ENCODE measurements around the gene SUSD2. TPM values are rescaled to one million over a fixed set of nuclear protein-coding genes. Genes with fewer than 3 reads are reported as not detected.

SUSD2 gene
- total and polyA plus RNA-seq, 9 of the 15 experiments (the other 6 are each of a cell fraction or from before 2014, with no cell fraction given), result 0.01 to 0.16 (median 0.04) TPM; not detected in 4

- Histone ChIP-seq H3K27me3 (ENCODE audit: control insufficient read depth in 2 of 2, insufficient read depth in 2 of 2, low read length in 2 of 2) (no peaks in the 10 kb centered on the region), H3K4me2 (ENCODE audit: insufficient read depth, low read length) (no peak overlapping the region), H3K36me3 (ENCODE audit: control insufficient read depth, insufficient read depth, low read length) (no peaks in the 10 kb centered on the region), H3K9me3 (replicated peaks; ENCODE audit: control insufficient read depth, insufficient read depth, low read depth, low read length) (no peaks in the 10 kb centered on the region), H3K79me2 (ENCODE audit: control insufficient read depth, insufficient read depth, low read length) (no peaks in the 10 kb centered on the region), H3K27ac (ENCODE audit: extremely low read depth, low read depth, low read length) (no peak overlapping the region), H2AFZ (ENCODE audit: low read depth, low read length) (no peak overlapping the region), H3K9me1 (ENCODE audit: control insufficient read depth, insufficient read depth, low read length) (no peaks in the 10 kb centered on the region), H3K4me3 (no peak overlapping the region), H3K9ac (ENCODE audit: insufficient read depth in 1 of 2, low read depth in 2 of 2, low read length in 2 of 2) (no peak overlapping the region), H3K4me1 (replicated peaks in 1 of 2; ENCODE audit: control insufficient read depth in 2 of 2, insufficient read depth in 2 of 2, low read length in 2 of 2) (no peaks in the 10 kb centered on the region), H4K20me1 (replicated peaks; ENCODE audit: control insufficient read depth, insufficient read depth, low read length) (no peaks in the 10 kb centered on the region)
- in situ Hi-C loops (cut with MboI) (no loop called here), intact Hi-C loops (cut with micrococcal nuclease) (no loop called here)
- DNase-seq (ENCODE audit: extremely low read depth in 1 of 4, low spot score in 3 of 4), result no peak
- CTCF ChIA-PET (ENCODE audit: low intra/inter-chr PET ratio), result no interaction called here
- no peak for ATAC-seq
- BruUV-seq (replicated peaks), result no TSS peak
- POLR2A ChIA-PET, result no interaction called here
- no peak for FAIRE-seq
- WGBS (ENCODE audit: insufficient coverage, low coverage, missing lambda C conversion rate), result 48% methylated on average over 4 of the region's 4 CpGs
- TF ChIP-seq ZNF24 (IDR thresholded peaks at IDR 0.05) (no peak), SREBF1 (IDR thresholded peaks at IDR 0.05; ENCODE audit: borderline replicate concordance, low read depth, low read length) (no peak), RREB1 (CRISPR knock-in tag; IDR thresholded peaks at IDR 0.05) (no peak), MCM5 (IDR thresholded peaks at IDR 0.05; ENCODE audit: low read depth) (no peak), RBM39 (optimal IDR thresholded peaks at IDR 0.05; ENCODE audit: low read depth, low read length) (no peak), RNF219 (CRISPR knock-in tag; IDR thresholded peaks at IDR 0.05) (no peak), TCF7 (IDR thresholded peaks at IDR 0.05; ENCODE audit: borderline replicate concordance) (no peak), MBD1 (CRISPR knock-in tag; IDR thresholded peaks at IDR 0.05) (no peak), HNRNPL (IDR thresholded peaks at IDR 0.05; ENCODE audit: low read depth, low read length) (no peak), RUNX1 (IDR thresholded peaks at IDR 0.05; ENCODE audit: low read depth) (no peak)
These were observed 55.4 kb downstream of the SUSD2 start for GRCh38 chr22:24236656-24237055.
